Activated CD4-positive, alpha-beta T cell treated with anti-CD3 and anti-CD28 coated beads, Interleukin-2, amount 10 ng/mL, durations not matched to agents 7 days and 5 days (primary cell): ENCODE measurements around the gene CLDN15. TPM values are rescaled to one million over a fixed set of nuclear protein-coding genes. Genes with fewer than 3 reads are reported as not detected.

Experiments used
- CTCF ChIA-PET: fragments of 350-600 bp; sonication (Branson Sonifier 250); formaldehyde crosslinking; loops from one replicate; lab custom pipeline; 2021; ENCODE audit warnings: antibody characterized with exemption; lab: Charles Lee
- POLR2A ChIA-PET: fragments of 350-600 bp; sonication (Branson Sonifier 250); formaldehyde crosslinking; loops from one replicate; lab custom pipeline; 2021; ENCODE audit warnings: antibody characterized with exemption; lab: Charles Lee
- DNase-seq: peaks from one replicate; pipeline ENCODE4 v3.0.0-alpha.2; 2020
- H3K27ac Mint-ChIP-seq: one replicate; pipeline ENCODE4 v1.8.0; 2021; ENCODE audit warnings: mild to moderate bottlenecking, moderate library complexity, mixed read lengths
- H3K27me3 Mint-ChIP-seq: one replicate; pipeline ENCODE4 v1.8.0; 2021; ENCODE audit warnings: mixed read lengths
- H3K36me3 Mint-ChIP-seq: one replicate; pipeline ENCODE4 v1.8.0; 2021; ENCODE audit warnings: low read depth, mixed read lengths
- H3K4me1 Mint-ChIP-seq: one replicate; pipeline ENCODE4 v1.8.0; 2021; ENCODE audit warnings: mixed read lengths
- H3K4me3 Mint-ChIP-seq: one replicate; pipeline ENCODE4 v1.8.0; 2021; ENCODE audit warnings: mild to moderate bottlenecking, moderate library complexity, mixed read lengths
- H3K9me3 Mint-ChIP-seq: one replicate; pipeline ENCODE4 v1.8.0; 2021; ENCODE audit warnings: mixed read lengths
- total RNA-seq, 2 experiments: library from RNA; stranded (reverse); gene quantifications; one replicate each; pipeline ENCODE4 v1.2.3, GENCODE V29; 2021

CLDN15 gene
- total RNA-seq, 2 experiments from 2014 or later, result 24.2 to 24.3 TPM

- Mint-ChIP-seq H3K36me3 (no peaks in the 10 kb centered on the region), H3K27ac (no peak overlapping the region), H3K27me3 (no peaks in the 10 kb centered on the region), H3K4me3 (no peak overlapping the region), H3K9me3 (no peaks in the 10 kb centered on the region), H3K4me1 (peaks cover 5% of the 10 kb centered on the region)
- ChIA-PET CTCF (interaction anchor here (1.5 to 3.4 kb wide), 3 partner anchors 10 to 17 kb away, joined by 4 to 26 read pairs (median 10); partner anchors contain the start of genes FIS1, PLOD3 and ZNHIT1), POLR2A (no interaction called here)
- no peak for DNase-seq
Observed at GRCh38 chr7:101233907-101234547, 3.6 kb downstream of the CLDN15 start.

GRCh38 chr7:101232141-101232850 is 5.3 kb downstream of the CLDN15 start:
- Mint-ChIP-seq H3K27me3 (no peaks in the 10 kb centered on the region), H3K9me3 (no peaks in the 10 kb centered on the region)
- CTCF ChIA-PET, result interaction anchor here (0.6 to 3.4 kb wide), 3 partner anchors 12 to 15 kb away, joined by 3 to 26 read pairs (median 4); partner anchors contain the start of genes FIS1, PLOD3 and ZNHIT1

GRCh38 chr7:101231644-101232043 is 6.0 kb downstream of the CLDN15 start:
- ChIA-PET CTCF (interaction anchor here (0.6 kb wide), 1 partner anchor 12 kb away, joined by 3 read pairs; no protein-coding TSS in a partner anchor), POLR2A (interaction anchor here (0.6 kb wide), 1 partner anchor 356 kb away, joined by 3 read pairs; no protein-coding TSS in a partner anchor)
- no peak for DNase-seq
- Mint-ChIP-seq H3K4me3 (no peak overlapping the region), H3K4me1 (peaks cover 5% of the 10 kb centered on the region), H3K9me3 (no peaks in the 10 kb centered on the region), H3K27me3 (no peaks in the 10 kb centered on the region), H3K36me3 (peaks cover 6% of the 10 kb centered on the region), H3K27ac (peak overlapping the region; percentile 25)

More at GRCh38 chr7:101232141-101232850, 5.3 kb downstream of the CLDN15 start:
- peaks cover 5% of the 10 kb centered on the region for H3K4me1 Mint-ChIP-seq
- POLR2A ChIA-PET, result no interaction called here
- no peak overlapping the region for H3K27ac Mint-ChIP-seq
- peaks cover 2% of the 10 kb centered on the region for H3K36me3 Mint-ChIP-seq
- no peak overlapping the region for H3K4me3 Mint-ChIP-seq
- DNase-seq, result no peak

GRCh38 chr7:101226721-101227120 is 10.9 kb downstream of the CLDN15 start:
- no peak for DNase-seq
- H3K27ac Mint-ChIP-seq, result no peak overlapping the region
- ChIA-PET POLR2A (no interaction called here), CTCF (interaction anchor here (0.6 to 3.2 kb wide), 4 partner anchors 11 to 1478 kb away, joined by 3 to 13 read pairs (median 6); partner anchors contain the start of genes CLDN15 and FIS1)
- no peak overlapping the region for H3K4me3 Mint-ChIP-seq
- H3K9me3 Mint-ChIP-seq, result no peaks in the 10 kb centered on the region
- H3K27me3 Mint-ChIP-seq, result no peaks in the 10 kb centered on the region
- peaks cover 23% of the 10 kb centered on the region for H3K36me3 Mint-ChIP-seq
- peaks cover 10% of the 10 kb centered on the region for H3K4me1 Mint-ChIP-seq

GRCh38 chr7:101225650-101226049 is 12.0 kb downstream of the CLDN15 start:
- DNase-seq, result no peak
- H3K36me3 Mint-ChIP-seq, result peaks cover 23% of the 10 kb centered on the region
- H3K4me1 Mint-ChIP-seq, result peaks cover 8% of the 10 kb centered on the region
- ChIA-PET POLR2A (no interaction called here), CTCF (interaction anchor here (0.6 to 3.2 kb wide), 3 partner anchors 12 to 19 kb away, joined by 3 to 13 read pairs (median 7); partner anchors contain the start of genes CLDN15 and FIS1)
- no peak overlapping the region for H3K4me3 Mint-ChIP-seq
- no peak overlapping the region for H3K27ac Mint-ChIP-seq
- no peaks in the 10 kb centered on the region for H3K27me3 Mint-ChIP-seq
- no peaks in the 10 kb centered on the region for H3K9me3 Mint-ChIP-seq

- CTCF ChIA-PET, result interaction anchor here (1.3 kb wide), 1 partner anchor 20 kb away, joined by 7 read pairs; no protein-coding TSS in a partner anchor
- POLR2A ChIA-PET, result no interaction called here
- peaks cover 25% of the 10 kb centered on the region for H3K36me3 Mint-ChIP-seq
Observed at GRCh38 chr7:101223528-101223927, 14.1 kb downstream of the CLDN15 start.

GRCh38 chr7:101222275-101222830 is 15.2 kb downstream of the CLDN15 start:
- CTCF ChIA-PET, result interaction anchor here (0.6 to 2.1 kb wide), 4 partner anchors 15 to 78 kb away, joined by 3 to 7 read pairs (median 4); partner anchors contain the start of gene CLDN15
- Mint-ChIP-seq H3K27me3 (no peaks in the 10 kb centered on the region), H3K27ac (peak overlapping the region; percentile 55), H3K36me3 (peaks cover 24% of the 10 kb centered on the region), H3K9me3 (no peaks in the 10 kb centered on the region), H3K4me1 (peaks cover 23% of the 10 kb centered on the region), H3K4me3 (no peak overlapping the region)
- no peak for DNase-seq
- POLR2A ChIA-PET, result no interaction called here

More at GRCh38 chr7:101223528-101223927, 14.1 kb downstream of the CLDN15 start:
- Mint-ChIP-seq H3K4me1 (peaks cover 20% of the 10 kb centered on the region), H3K27ac (no peak overlapping the region), H3K4me3 (no peak overlapping the region), H3K27me3 (no peaks in the 10 kb centered on the region), H3K9me3 (no peaks in the 10 kb centered on the region)
- DNase-seq, result no peak

- Mint-ChIP-seq H3K36me3 (peaks cover 25% of the 10 kb centered on the region), H3K27me3 (no peaks in the 10 kb centered on the region), H3K27ac (no peak overlapping the region), H3K9me3 (no peaks in the 10 kb centered on the region), H3K4me3 (no peak overlapping the region), H3K4me1 (peaks cover 36% of the 10 kb centered on the region)
- CTCF ChIA-PET, result interaction anchor here (0.8 to 6.1 kb wide), 5 partner anchors 15 to 76 kb away, joined by 3 to 58 read pairs (median 6); partner anchors contain the start of genes CLDN15 and FIS1
- POLR2A ChIA-PET, result no interaction called here
- DNase-seq, result no peak
Observed at GRCh38 chr7:101220295-101220694, 17.3 kb downstream of the CLDN15 start.

GRCh38 chr7:101218236-101219125 is 19.1 kb downstream of the CLDN15 start:
- no peak for DNase-seq
- peaks cover 36% of the 10 kb centered on the region for H3K4me1 Mint-ChIP-seq
- no peaks in the 10 kb centered on the region for H3K27me3 Mint-ChIP-seq
- peak overlapping the region; percentile 82 for H3K27ac Mint-ChIP-seq
- POLR2A ChIA-PET, result interaction anchor here (0.6 to 1.3 kb wide), 4 partner anchors 26 to 344 kb away, joined by 3 to 11 read pairs (median 4); partner anchors contain the start of gene SRRT
- H3K4me3 Mint-ChIP-seq, result peak overlapping the region; percentile 95
- CTCF ChIA-PET, result interaction anchor here (0.7 to 6.1 kb wide), 18 partner anchors 11 to 261 kb away, joined by 3 to 58 read pairs (median 4); partner anchors contain the start of genes FIS1 and SERPINE1
- H3K9me3 Mint-ChIP-seq, result no peaks in the 10 kb centered on the region
- H3K36me3 Mint-ChIP-seq, result peaks cover 13% of the 10 kb centered on the region

GRCh38 chr7:101217388-101218235 is 20.0 kb downstream of the CLDN15 start, which contains the start of the genes PLOD3 and ZNHIT1:
PLOD3 (minus strand) TSS chr7:101217581; CDS start chr7:101217274, 307 bp downstream.
ZNHIT1 (plus strand) TSS chr7:101218165; CDS start chr7:101218196, 31 bp downstream.
- peak within 1 kb of the TSS; percentile 82 for H3K27ac Mint-ChIP-seq
- peaks cover 36% of the 10 kb centered on the region for H3K4me1 Mint-ChIP-seq
- ChIA-PET POLR2A (interaction anchor here (0.6 to 1.3 kb wide), 4 partner anchors 27 to 343 kb away, joined by 3 to 11 read pairs (median 4); partner anchors contain the start of gene SRRT), CTCF (interaction anchor here (0.5 to 6.1 kb wide), 19 partner anchors 11 to 1182 kb away, joined by 3 to 58 read pairs (median 4); partner anchors contain the start of genes FIS1 and SERPINE1)
- H3K27me3 Mint-ChIP-seq, result no peaks in the 10 kb centered on the region
- peak; percentile 98 for DNase-seq
- H3K9me3 Mint-ChIP-seq, result no peaks in the 10 kb centered on the region
- peak within 1 kb of the TSS; percentile 95 for H3K4me3 Mint-ChIP-seq
- H3K36me3 Mint-ChIP-seq, result peaks cover 11% of the 10 kb centered on the region
